ENCODE data around the gene ART1.
"Not testable (repeated sequence)": the region's sequence is repeated elsewhere in the genome, so short reads cannot be mapped to it uniquely, and the experiment has no call there.

Gene ART1

GRCh38 chr11:3644817-3645235 is at the start of gene ART1:
TSS of gene ART1 (plus strand) at chr11:3645128. CDS start at chr11:3659214, 14,086 bp downstream.
- no peak for DNase-seq (ENCODE audit: low read depth)

GRCh38 chr11:3597743-3598142 is 47.2 kb upstream of the ART1 start:
- not testable (repeated sequence) for DNase-seq (ENCODE audit: low read depth)

- DNase-seq (ENCODE audit: low read depth): not testable (repeated sequence)
These were observed 44.7 kb upstream of the ART1 start for GRCh38 chr11:3600201-3600600.

GRCh38 chr11:3604167-3604566 is 40.8 kb upstream of the ART1 start:
- no peak for DNase-seq (ENCODE audit: low read depth)

- DNase-seq (ENCODE audit: low read depth): no peak
These were observed 39.7 kb upstream of the ART1 start for GRCh38 chr11:3605283-3605662.

- DNase-seq (ENCODE audit: low read depth): no peak
These were observed 39.1 kb upstream of the ART1 start for GRCh38 chr11:3605771-3606203.

- DNase-seq (ENCODE audit: low read depth): peak; percentile 9
These were observed 35.3 kb upstream of the ART1 start for GRCh38 chr11:3609416-3610265.

- DNase-seq (ENCODE audit: low read depth): no peak
These were observed 34.1 kb upstream of the ART1 start for GRCh38 chr11:3610846-3611245.

- no peak for DNase-seq (ENCODE audit: low read depth)
These were observed 32.8 kb upstream of the ART1 start for GRCh38 chr11:3611976-3612678.

GRCh38 chr11:3613998-3614741 is 30.8 kb upstream of the ART1 start:
- no peak for DNase-seq (ENCODE audit: low read depth)

GRCh38 chr11:3614742-3615171 is 30.2 kb upstream of the ART1 start:
- no peak for DNase-seq (ENCODE audit: low read depth)

- DNase-seq (ENCODE audit: low read depth): no peak
These were observed 28.9 kb upstream of the ART1 start for GRCh38 chr11:3615998-3616397.

- no peak for DNase-seq (ENCODE audit: low read depth)
These were observed 28.0 kb upstream of the ART1 start for GRCh38 chr11:3616721-3617460.

- DNase-seq (ENCODE audit: low read depth): no peak
These were observed 26.9 kb upstream of the ART1 start for GRCh38 chr11:3617990-3618389.

- DNase-seq (ENCODE audit: low read depth): no peak
These were observed 22.4 kb upstream of the ART1 start for GRCh38 chr11:3622521-3622920.

GRCh38 chr11:3623121-3623520 is 21.8 kb upstream of the ART1 start:
- DNase-seq (ENCODE audit: low read depth): no peak

GRCh38 chr11:3623767-3624458 is 21.0 kb upstream of the ART1 start:
- DNase-seq (ENCODE audit: low read depth): no peak

GRCh38 chr11:3626250-3626960 is 18.5 kb upstream of the ART1 start:
- DNase-seq (ENCODE audit: low read depth): no peak

GRCh38 chr11:3627291-3627690 is 17.6 kb upstream of the ART1 start:
- DNase-seq (ENCODE audit: low read depth): peak; percentile 78

GRCh38 chr11:3631331-3631730 is 13.6 kb upstream of the ART1 start:
- DNase-seq (ENCODE audit: low read depth): no peak

Measured in HS-5 (cell line).